Measurements from ENCODE around the gene FCHSD1. TPM values are rescaled to one million over a fixed set of nuclear protein-coding genes. Genes with fewer than 3 reads are reported as not detected.

FCHSD1 gene
- total RNA-seq, 1 experiment from 2014 or later: 37.2 TPM

DNA sequence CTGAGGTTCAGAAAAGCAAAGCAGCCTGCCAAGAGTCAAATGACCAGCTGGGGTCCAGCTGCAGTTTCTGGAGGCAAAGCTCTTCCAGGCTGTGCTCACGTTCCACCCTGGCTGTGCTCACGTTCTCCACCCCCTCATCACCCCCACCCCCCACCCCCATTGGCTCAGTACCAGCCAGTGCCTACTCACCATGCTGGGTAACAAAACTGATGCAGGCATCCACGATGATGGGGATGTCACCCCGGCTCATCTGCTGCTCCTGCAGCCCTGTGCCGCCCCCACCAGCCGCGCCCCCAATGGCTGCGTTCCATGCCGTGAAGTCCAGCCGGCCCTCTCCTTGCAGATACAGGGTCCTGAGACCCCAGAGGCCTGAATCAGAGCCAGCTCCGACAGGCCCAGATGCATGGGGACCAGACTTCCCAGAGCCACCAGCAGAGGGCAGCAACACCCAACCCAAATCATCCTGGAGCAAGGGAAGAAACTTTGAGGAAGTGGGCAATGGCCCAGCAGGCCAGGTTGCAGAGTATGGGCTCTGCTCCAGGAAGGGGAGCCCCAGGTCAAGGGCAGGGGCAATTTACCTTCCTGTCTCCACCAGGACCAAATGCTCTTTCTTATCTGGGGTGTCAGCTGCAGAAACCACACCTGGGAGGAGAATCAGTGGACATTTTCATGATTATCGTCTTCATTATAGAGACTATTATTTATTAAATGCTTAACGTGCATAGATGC lies 13.7 kb upstream of the FCHSD1 start:
- Histone ChIP-seq H3K27me3 (ENCODE audit: insufficient read depth, low read length) (no peaks in the 10 kb centered on the region), H3K4me1 (ENCODE audit: control insufficient read depth in 1 of 2, insufficient read depth in 2 of 2, low read length in 2 of 2) (0 out of 4 replicates have a peak, but pooled peaks cover 0 to 3% of the 10 kb centered on the region in 2 experiments), H3K27ac (ENCODE audit: low read depth, low read length) (no peak overlapping the region), H3K79me2 (ENCODE audit: insufficient read depth, low read length) (no peaks in the 10 kb centered on the region), H4K20me1 (ENCODE audit: insufficient read depth) (peaks cover 4% of the 10 kb centered on the region; the same call in 1 of the 2 replicates), H3K9me3 (ENCODE audit: control insufficient read depth in 1 of 2, insufficient read depth in 1 of 2, low read depth in 1 of 2, low read length in 2 of 2) (no peaks in the 10 kb centered on the region), H3K4me3 (replicated peaks in 1 of 2; ENCODE audit: low read depth in 1 of 2, low read length in 2 of 2) (no peak overlapping the region), H3K9me2 (ENCODE audit: insufficient read depth) (no peaks in the 10 kb centered on the region), H3K4me2 (ENCODE audit: low read length) (no peak overlapping the region), H3K9ac (ENCODE audit: low read length) (no peak overlapping the region), H3K36me3 (ENCODE audit: control insufficient read depth in 1 of 2, insufficient read depth in 2 of 2, low read length in 2 of 2) (no peaks in the 10 kb centered on the region), H2AFZ (ENCODE audit: low read depth, low read length, poor library complexity, severe bottlenecking) (no peak overlapping the region)
- DNase-seq (ENCODE audit: low read depth, low spot score) (peak; percentile 54), ATAC-seq (peak; percentile 95)
- ChIA-PET POLR2A (no interaction called here), CTCF (interaction anchor here (0.6 to 1.7 kb wide), 14 partner anchors 14 to 1770 kb away, joined by 3 to 7 read pairs (median 4); partner anchors contain the start of genes FCHSD1, PCDH1, RELL2 and RNF14), RAD21 (ENCODE audit: low non-redundant PET in 1 of 2, low total read pairs in 2 of 2, uncharacterized antibody in 2 of 2, unreplicated experiment in 2 of 2) (interaction anchor here (0.6 to 1.3 kb wide), 4 partner anchors 27 to 223 kb away, joined by 3 to 4 read pairs (median 3); no protein-coding TSS in a partner anchor)
- TF ChIP-seq RAD21 (IDR thresholded peaks at IDR 0.05; ENCODE audit: low read depth): peak; percentile 95
- peak; percentile 69 to 94 (median 92); a peak in 5 of 6 replicates for TF ChIP-seq CTCF (IDR thresholded peaks at IDR 0.05 in 2 of 3, conservative IDR thresholded peaks at IDR 0.05 in 1 of 3; ENCODE audit: borderline replicate concordance in 1 of 3, insufficient read depth in 1 of 3, low read depth in 2 of 3, low read length in 2 of 3)
- no peak for TF ChIP-seq REST (IDR thresholded peaks at IDR 0.05; ENCODE audit: low read depth)
- intact Hi-C loops (cut with micrococcal nuclease): loop anchor here (1.0 to 10.0 kb wide), 3 partner anchors 214 to 480 kb away; no protein-coding TSS in a partner anchor
- no TSS peak for BruUV-seq (replicated peaks)
